Erythroblast (primary cell): Measurements from ENCODE around the gene MUC15.

Experiments
- GATA1 ChIP-seq: IDR thresholded peaks from 2 replicates; pipeline ENCODE4 v1.6.1; 2011; ENCODE audit warnings: low read depth, mild to moderate bottlenecking, control low read depth, low read length, moderate library complexity
- POLR2A ChIP-seq: IDR thresholded peaks from 2 replicates; pipeline ENCODE4 v1.6.1; 2011; ENCODE audit warnings: mild to moderate bottlenecking, low read length

DNA sequence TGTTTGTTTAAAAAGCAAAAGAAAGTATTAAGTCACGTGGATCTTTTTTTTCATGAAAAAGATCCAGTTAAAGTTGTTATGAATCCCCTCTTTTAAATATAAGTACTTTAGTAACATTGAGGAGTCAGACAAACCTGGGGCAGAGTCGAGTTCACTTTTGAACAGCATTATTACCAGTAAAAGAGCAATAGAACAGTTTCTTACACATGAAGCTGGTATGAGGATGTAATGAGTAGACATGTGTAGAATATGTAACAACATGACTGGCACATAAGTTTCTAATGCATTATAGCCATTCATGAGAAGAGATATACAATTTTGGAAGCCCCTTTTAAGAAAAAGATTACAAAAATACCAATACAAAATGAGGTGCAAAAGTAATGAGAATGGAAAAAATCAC, 7.6 kb upstream of the MUC15 start:
- TF ChIP-seq POLR2A (no peak), GATA1 (no peak)
